MM.1S (cell line): ENCODE measurements around the gene ERG.

ENCODE experiments used
- CTCF ChIP-seq: fragments of 300-600 bp; sonication (generic); IDR thresholded peaks from 2 replicates; pipeline ENCODE4 v1.5.1; 2016; ENCODE audit warnings: antibody characterized with exemption, low read length, mixed read lengths
- EZH2phosphoT487 ChIP-seq: fragments of 300-600 bp; sonication (generic); IDR thresholded peaks from 2 replicates; pipeline ENCODE4 v1.6.1; 2018; ENCODE audit warnings: antibody characterized with exemption, low read length

- TF ChIP-seq CTCF (no peak), EZH2phosphoT487 (no peak)
These were observed 58.9 kb downstream of the ERG start for GRCh38 chr21:38439426-38439825.
